AG09319 (cell line): ENCODE measurements around the gene SCN2A.
"Not testable (repeated sequence)": the region's sequence is repeated elsewhere in the genome, so short reads cannot be mapped to it uniquely, and the experiment has no call there.

Experiments used
- DNase-seq: peaks from one replicate; pipeline ENCODE4 v3.0.0-alpha.2; 2010; ENCODE audit warnings: low read depth; ENCODE audit errors: extremely low read depth
- TF ChIP-seq, protein P1 (sequence below): IDR thresholded peaks from 2 replicates; pipeline ENCODE4 v1.5.1; 2011; ENCODE audit warnings: low read depth, mild to moderate bottlenecking, inconsistent platforms, low read length, moderate library complexity

SCN2A gene

GRCh38 chr2:165251366-165251765, 12.2 kb downstream of the SCN2A start:
- TF ChIP-seq, protein P1, sequence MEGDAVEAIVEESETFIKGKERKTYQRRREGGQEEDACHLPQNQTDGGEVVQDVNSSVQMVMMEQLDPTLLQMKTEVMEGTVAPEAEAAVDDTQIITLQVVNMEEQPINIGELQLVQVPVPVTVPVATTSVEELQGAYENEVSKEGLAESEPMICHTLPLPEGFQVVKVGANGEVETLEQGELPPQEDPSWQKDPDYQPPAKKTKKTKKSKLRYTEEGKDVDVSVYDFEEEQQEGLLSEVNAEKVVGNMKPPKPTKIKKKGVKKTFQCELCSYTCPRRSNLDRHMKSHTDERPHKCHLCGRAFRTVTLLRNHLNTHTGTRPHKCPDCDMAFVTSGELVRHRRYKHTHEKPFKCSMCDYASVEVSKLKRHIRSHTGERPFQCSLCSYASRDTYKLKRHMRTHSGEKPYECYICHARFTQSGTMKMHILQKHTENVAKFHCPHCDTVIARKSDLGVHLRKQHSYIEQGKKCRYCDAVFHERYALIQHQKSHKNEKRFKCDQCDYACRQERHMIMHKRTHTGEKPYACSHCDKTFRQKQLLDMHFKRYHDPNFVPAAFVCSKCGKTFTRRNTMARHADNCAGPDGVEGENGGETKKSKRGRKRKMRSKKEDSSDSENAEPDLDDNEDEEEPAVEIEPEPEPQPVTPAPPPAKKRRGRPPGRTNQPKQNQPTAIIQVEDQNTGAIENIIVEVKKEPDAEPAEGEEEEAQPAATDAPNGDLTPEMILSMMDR: no peak
- DNase-seq: no peak

DNA sequence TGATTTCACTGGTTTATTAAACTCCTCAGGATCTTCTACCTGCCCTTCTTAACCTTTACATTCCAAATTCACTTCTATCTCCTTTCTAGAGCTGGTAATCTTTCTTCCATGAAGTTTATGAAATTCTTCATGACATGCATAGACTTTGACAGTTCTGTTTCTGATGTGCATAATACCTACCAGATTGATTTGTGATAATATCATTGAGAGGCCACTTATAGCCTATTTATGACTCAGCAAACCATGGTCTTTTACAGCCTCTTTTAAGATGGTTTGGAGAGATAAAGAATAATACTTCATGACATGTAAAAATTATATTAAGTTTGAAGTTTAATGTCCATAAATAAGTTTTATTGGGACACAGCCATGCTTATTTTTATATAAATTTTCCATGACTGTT, 14.0 kb downstream of the SCN2A start:
- TF ChIP-seq, protein P1: no peak
- no peak for DNase-seq

DNA sequence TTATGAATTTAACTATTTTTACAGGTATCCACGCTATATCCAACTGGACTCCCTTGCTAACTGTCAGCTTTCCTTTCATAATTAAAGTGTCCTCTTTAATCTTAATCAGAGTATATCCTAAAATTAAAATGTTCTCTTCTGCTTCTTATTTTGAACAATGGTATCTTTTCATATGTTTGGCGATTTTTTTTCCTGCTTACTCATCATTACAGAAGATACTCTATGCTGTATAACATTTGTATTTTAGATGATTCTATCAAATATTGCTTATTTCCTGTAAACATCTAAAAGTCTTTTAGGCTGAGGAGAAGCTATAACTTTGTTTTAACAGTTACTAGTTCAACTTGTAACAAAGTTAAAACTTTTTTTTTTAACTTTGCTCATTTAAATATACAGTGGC, 17.4 kb downstream of the SCN2A start:
- no peak for DNase-seq
- TF ChIP-seq, protein P1: no peak

- not testable (repeated sequence) for DNase-seq
Observed at GRCh38 chr2:165260347-165260746, 21.1 kb downstream of the SCN2A start.

GRCh38 chr2:165268754-165269153, 29.5 kb downstream of the SCN2A start:
- TF ChIP-seq, protein P1: no peak
- no peak for DNase-seq

- TF ChIP-seq, protein P1: no peak
- no peak for DNase-seq
Observed at GRCh38 chr2:165273176-165273575, 34.0 kb downstream of the SCN2A start.

GRCh38 chr2:165274698-165275097, 35.5 kb downstream of the SCN2A start:
- TF ChIP-seq, protein P1: no peak
- no peak for DNase-seq

DNA sequence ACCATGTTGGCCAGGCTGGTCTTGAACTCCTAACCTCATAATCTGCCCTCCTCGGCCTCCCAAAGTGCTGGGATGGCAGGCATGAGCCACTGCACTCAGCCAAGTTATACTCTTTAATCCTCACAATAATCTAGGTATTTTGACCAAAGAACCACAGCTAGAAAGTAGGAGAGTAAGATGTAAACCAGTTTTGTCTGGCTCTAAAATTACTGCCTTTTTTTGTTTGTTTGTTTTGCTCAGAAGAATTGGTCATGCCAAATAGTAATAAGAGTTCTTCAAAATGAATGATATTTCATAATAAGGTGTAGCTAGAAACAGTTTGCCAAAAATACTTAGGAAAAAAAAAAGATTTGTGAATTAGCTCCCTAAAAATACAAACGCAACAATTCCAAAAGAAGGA, 36.7 kb downstream of the SCN2A start:
- TF ChIP-seq, protein P1: no peak

More for the DNA sequence above, 36.7 kb downstream of the SCN2A start:
- no peak for DNase-seq
